GM23338 (cell line): Measurements from ENCODE around the gene RPL32. TPM values are rescaled to one million over a fixed set of nuclear protein-coding genes. Genes with fewer than 3 reads are reported as not detected.

ENCODE experiments used
- CREB1 ChIP-seq: fragments of 250-450 bp; sonication (Bioruptor Pico); IDR thresholded peaks from 2 replicates; pipeline ENCODE4 v1.5.0; 2020; ENCODE audit warnings: low read depth, mild to moderate bottlenecking, moderate library complexity
- CTCF ChIP-seq, 2 experiments: fragments of 200-600 bp in 1 of 2; sonication (generic) in 1 of 2; conservative IDR thresholded peaks; 2 replicates each; pipeline versions ENCODE4 v1.5.1 to v1.6.1; 2016 to 2017; ENCODE audit warnings: antibody characterized with exemption in 2 of 2, low read depth in 2 of 2, mild to moderate bottlenecking in 2 of 2, moderate library complexity in 1 of 2
- EZH2phosphoT487 ChIP-seq: fragments of 200-600 bp; sonication (generic); IDR thresholded peaks from one replicate; pipeline ENCODE4 v1.8.1; 2018; ENCODE audit warnings: antibody characterized with exemption; ENCODE audit not compliant: unreplicated experiment
- POLR2AphosphoS5 ChIP-seq: IDR thresholded peaks from 2 replicates; pipeline ENCODE4 v1.6.1; 2016; ENCODE audit warnings: antibody characterized with exemption, low read depth
- REST ChIP-seq: IDR thresholded peaks from one replicate; pipeline ENCODE4 v1.6.1; 2018; ENCODE audit warnings: antibody characterized with exemption; ENCODE audit not compliant: unreplicated experiment
- ZNF114 ChIP-seq: fragments of 250-450 bp; sonication (Bioruptor Pico); IDR thresholded peaks from 2 replicates; pipeline ENCODE4 v1.5.0; 2020; ENCODE audit warnings: mild to moderate bottlenecking, moderate library complexity
- ZNF331 ChIP-seq: fragments of 250-450 bp; sonication (Bioruptor Pico); IDR thresholded peaks from 2 replicates; pipeline ENCODE4 v1.5.0; 2020; ENCODE audit warnings: low read depth, mild to moderate bottlenecking, moderate library complexity
- polyA plus RNA-seq: library from polyadenylated mRNA; unstranded; fragments of >200 nt; fragmentation: Nextera tagmentation; extraction: Ambion mirVana; gene quantifications from 2 replicates; pipeline ENCODE4 v1.2.1, GENCODE V29; 2016
- small RNA-seq: library from RNA; depleted of rRNA; stranded (forward); fragments of <200 nt; gene quantifications from one replicate; pipeline ENCODE3, GENCODE V24; 2014; ENCODE audit warnings: low replicate concordance
- total RNA-seq: library from RNA; depleted of rRNA; stranded (reverse); fragments of >200 nt; shearing (Covaris generic); gene quantifications from 2 replicates; pipeline ENCODE4 v1.2.3, GENCODE V29; 2014; rRNA removed

Gene RPL32
- total and polyA plus RNA-seq, 2 experiments from 2014 or later, result 561 to 2,550 TPM

- TF ChIP-seq POLR2AphosphoS5 (no peak), ZNF114 (no peak), ZNF331 (CRISPR knock-in tag) (no peak), EZH2phosphoT487 (no peak), REST (no peak), CREB1 (CRISPR knock-in tag) (no peak), CTCF (conservative IDR thresholded peaks at IDR 0.05; ENCODE audit: low read depth in 2 of 2) (no peak)
These were observed 56.3 kb downstream of the RPL32 start (continued) for GRCh38 chr3:12785096-12785495.

Small RNAs within 50 kb of the gene (small RNA-seq; reads per million reads assigned to genes)
- gene AC034198.1, result not detected

Other genes starting within 250 kb of the RPL32 start
- gene RAF1, start 177.4 kb downstream of the RPL32 start, total RNA-seq, result 123 and 135 TPM in 2 replicates
- gene RAF1, start 177.4 kb downstream of the RPL32 start, polyA plus RNA-seq, result 35.6 and 39.5 TPM in 2 replicates
- gene TMEM40, start 82.3 kb downstream of the RPL32 start, total RNA-seq, result 0.14 TPM in 1 of 2 replicates, not detected in the other
- 0.48 and 0.56 TPM in 2 replicates for gene TMEM40, start 82.3 kb downstream of the RPL32 start, polyA plus RNA-seq
- 16.5 and 20.5 TPM in 2 replicates for gene CAND2, start 44.9 kb downstream of the RPL32 start, total RNA-seq
- 4.5 and 5.6 TPM in 2 replicates for gene CAND2, start 44.9 kb downstream of the RPL32 start, polyA plus RNA-seq
- 36.2 and 51.9 TPM in 2 replicates for gene IQSEC1, start 231.9 kb upstream of the RPL32 start, total RNA-seq
- 7.7 and 8.0 TPM in 2 replicates for gene IQSEC1, start 231.9 kb upstream of the RPL32 start, polyA plus RNA-seq